GM21381 (cell line): ENCODE measurements around the gene BIN2.
"Not testable (repeated sequence)": the region's sequence is repeated elsewhere in the genome, so short reads cannot be mapped to it uniquely, and the experiment has no call there.

Source experiments
- ATAC-seq: cut with Tn5 transposase; IDR thresholded peaks from one replicate; pipeline ENCODE4 v1.9.1; 2021; ENCODE audit warnings: mild to moderate bottlenecking, moderate library complexity; ENCODE audit not compliant: unreplicated experiment

The BIN2 gene

GRCh38 chr12:51318057-51318806 lies 5.7 kb downstream of the BIN2 start:
- not testable (repeated sequence) for ATAC-seq

DNA sequence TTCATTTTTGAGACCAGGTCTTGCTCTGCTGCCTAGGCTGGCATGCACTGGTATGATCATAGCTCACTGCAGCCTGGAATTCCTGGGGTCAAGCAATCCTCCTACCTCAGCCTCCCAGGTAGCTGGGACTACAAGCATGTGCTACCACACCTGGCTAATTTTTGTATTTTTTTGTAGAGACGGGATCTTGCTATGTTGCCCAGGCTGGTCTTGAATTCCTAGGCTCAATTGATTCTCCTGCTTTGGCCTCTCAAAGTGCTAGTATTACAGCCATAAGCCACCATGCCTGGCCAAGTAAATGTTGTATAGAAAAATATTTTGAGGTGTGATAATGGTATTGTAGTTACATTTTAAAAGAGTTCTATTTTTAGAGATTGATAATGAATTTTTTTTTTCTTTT lies 12.6 kb downstream of the BIN2 start:
- no peak for ATAC-seq

- no peak for ATAC-seq
These were observed 16.1 kb downstream of the BIN2 start for GRCh38 chr12:51307655-51308593.

DNA sequence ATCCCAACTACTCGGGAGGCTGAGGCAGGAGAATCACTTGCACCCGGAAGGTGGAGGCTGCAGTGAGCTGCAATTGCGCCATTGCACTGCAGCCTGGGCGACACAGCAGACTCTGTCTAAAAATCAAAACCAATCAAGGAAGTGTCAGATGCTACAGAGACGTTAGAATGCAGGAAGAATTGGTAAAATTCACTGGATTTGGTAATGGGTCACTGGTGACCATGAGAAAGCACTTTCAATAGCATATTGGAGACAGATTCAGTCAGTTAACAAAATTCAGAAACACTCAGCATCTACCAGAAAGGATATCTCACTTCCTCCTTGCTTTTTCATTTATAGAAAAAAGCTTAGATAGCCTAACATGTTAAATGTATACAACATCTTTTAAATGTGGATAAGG lies 17.5 kb downstream of the BIN2 start:
- no peak for ATAC-seq

GRCh38 chr12:51300768-51301167 lies 23.2 kb downstream of the BIN2 start:
- ATAC-seq, result not testable (repeated sequence)

GRCh38 chr12:51295651-51296050 lies 28.3 kb downstream of the BIN2 start:
- ATAC-seq, result no peak

GRCh38 chr12:51294097-51294496 lies 29.9 kb downstream of the BIN2 start:
- not testable (repeated sequence) for ATAC-seq

DNA sequence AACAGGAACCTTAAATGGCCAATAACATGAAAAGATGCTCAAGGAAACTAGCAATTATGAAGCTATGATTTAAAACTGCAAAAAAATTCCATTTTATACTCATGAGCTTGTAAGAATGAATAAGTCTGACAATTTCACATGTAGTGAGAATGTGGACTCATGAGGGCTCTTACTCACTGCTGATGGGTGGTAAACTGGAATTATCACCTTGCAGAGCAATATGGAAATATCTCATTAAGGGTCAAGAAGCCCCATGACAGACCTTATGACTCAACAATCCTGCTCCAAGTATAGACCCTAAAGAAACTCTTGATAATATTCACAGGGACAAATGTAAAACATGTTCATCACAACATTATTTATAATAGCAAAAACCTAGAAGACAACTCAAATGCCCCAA lies 30.3 kb downstream of the BIN2 start:
- ATAC-seq, result no peak

DNA sequence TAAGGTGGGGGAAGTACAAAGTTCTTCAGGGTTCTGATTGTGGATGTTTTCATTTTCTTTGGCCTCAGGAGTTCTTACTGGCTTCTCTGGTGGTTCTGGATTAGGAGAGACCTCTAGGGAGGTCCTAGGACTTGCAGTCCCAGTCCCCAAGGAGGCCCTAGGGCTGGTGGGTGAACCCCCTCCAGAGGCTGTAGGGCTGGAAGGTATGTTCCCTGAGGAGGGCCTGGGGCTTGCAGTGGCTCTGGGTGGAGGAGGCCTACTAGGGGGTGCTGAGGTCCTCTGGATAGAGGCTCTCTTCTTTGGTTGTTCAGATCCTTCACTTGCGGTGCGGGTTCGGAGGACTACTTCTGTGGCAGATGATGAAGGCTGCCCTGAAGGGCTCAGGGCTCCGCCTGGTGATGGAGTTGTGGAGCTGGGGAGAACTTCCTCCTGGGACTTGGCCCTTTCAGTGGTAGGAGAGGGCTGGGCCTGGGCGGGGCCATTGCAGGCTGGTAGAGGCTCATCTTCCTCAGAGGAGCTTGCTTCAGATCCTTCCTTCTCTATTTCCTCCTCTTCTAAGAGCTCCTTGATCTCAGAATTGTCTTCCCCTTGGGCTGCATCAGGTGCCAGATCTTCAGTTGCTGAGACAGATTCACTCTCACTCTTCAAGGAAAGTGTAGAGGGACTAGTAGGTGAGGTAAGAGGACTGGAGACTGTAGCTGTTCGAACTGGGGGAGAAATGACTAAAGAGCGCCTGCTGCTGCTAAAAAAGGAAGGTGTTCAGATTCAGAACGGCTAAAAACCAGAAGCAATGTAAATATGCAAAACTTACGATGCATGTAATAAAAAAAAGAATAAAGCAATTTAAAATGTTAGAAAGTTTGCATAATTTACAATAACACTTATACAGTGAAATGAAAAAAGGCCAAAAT lies 32.1 kb downstream of the BIN2 start:
- ATAC-seq, result not testable (repeated sequence)

- ATAC-seq, result no peak
These were observed 38.1 kb downstream of the BIN2 start for GRCh38 chr12:51285843-51286242.

DNA sequence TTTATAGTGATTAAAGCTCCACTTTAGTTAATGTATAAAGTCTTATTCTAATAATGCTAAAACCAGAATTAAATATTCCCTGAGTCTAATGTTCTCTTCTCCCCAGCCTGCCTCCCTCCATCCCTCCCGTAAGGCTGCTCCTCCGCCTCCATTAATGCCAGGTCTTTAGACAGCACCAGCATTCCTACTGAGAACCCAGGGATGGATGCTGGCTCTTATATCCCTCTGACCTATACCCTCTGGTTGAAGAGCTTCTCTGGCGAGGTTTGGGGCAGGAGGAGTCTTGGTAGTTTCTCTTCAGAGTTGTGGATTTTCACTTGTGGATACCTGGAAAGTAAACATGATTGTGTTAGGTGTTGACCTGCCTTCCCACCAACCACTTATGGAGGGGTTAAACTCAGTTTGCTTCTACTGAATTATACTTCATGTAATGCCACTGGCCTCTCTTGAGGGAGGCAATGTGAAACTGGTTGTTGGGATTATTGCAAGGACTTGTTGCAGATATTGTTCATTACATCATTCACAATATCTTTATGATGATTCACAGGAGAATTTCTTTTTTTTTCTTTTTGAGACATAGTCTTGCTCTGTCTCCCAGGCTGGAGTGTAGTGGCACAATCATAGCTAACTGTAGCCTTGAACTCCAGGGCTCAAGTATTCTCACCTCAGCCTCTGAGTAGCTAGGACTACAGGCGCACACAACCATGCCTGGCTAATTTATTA lies 42.6 kb downstream of the BIN2 start:
- no peak for ATAC-seq

GRCh38 chr12:51275088-51275487 lies 48.9 kb downstream of the BIN2 start:
- no peak for ATAC-seq

- not testable (repeated sequence) for ATAC-seq
These were observed 51.2 kb downstream of the BIN2 start for GRCh38 chr12:51272810-51273209.

GRCh38 chr12:51270951-51271518 lies 52.9 kb downstream of the BIN2 start:
- ATAC-seq, result no peak

DNA sequence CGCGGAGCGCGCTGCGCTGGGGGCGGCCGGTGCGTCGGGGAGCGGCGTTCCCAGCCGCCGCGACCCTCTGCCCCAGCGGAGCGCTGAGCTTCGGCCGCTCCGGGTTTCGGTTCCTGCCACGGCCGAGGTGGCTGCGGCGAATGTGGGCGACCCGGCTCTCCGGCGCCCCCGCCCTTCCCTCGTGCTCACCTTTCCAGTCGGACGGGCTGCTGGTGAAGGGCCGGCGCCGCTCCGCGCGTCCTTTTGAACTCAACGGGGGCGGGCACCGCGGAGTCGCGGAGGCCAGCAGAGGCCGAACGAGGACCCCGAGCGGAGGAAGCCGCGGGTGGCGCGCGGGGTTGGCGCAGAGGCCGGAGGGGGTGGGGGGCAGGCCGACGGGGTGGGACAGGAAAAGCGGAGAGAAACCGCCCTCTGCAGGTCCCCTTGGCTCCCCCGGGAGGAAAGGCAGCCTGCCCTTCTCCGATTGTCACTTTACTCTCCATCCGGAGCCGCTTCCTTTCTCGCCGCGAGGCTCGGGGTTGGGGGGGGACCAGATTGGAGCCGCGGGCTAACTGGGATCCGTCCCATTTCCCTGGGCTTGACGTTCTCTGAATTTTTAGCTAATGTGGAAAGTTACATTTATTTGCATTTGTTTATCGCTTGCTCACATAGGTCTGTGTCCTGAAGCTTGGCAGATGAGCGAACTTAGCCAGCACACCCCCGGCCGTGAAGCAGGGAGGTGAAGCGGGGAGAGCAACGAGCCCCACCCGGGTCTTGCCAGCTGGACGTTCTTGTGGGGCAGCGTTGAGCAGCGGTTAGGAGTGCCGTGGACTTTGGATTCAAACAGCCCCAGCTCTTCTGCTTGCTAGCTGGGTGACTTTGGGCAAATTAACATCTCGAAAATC lies 53.7 kb downstream of the BIN2 start, which contains the start of gene SMAGP:
Gene SMAGP (minus strand): TSS at position 349 of the 884 bp plus-strand sequence. CDS start 1,137 bp downstream, outside the sequence.
- peak; percentile 69 for ATAC-seq

DNA sequence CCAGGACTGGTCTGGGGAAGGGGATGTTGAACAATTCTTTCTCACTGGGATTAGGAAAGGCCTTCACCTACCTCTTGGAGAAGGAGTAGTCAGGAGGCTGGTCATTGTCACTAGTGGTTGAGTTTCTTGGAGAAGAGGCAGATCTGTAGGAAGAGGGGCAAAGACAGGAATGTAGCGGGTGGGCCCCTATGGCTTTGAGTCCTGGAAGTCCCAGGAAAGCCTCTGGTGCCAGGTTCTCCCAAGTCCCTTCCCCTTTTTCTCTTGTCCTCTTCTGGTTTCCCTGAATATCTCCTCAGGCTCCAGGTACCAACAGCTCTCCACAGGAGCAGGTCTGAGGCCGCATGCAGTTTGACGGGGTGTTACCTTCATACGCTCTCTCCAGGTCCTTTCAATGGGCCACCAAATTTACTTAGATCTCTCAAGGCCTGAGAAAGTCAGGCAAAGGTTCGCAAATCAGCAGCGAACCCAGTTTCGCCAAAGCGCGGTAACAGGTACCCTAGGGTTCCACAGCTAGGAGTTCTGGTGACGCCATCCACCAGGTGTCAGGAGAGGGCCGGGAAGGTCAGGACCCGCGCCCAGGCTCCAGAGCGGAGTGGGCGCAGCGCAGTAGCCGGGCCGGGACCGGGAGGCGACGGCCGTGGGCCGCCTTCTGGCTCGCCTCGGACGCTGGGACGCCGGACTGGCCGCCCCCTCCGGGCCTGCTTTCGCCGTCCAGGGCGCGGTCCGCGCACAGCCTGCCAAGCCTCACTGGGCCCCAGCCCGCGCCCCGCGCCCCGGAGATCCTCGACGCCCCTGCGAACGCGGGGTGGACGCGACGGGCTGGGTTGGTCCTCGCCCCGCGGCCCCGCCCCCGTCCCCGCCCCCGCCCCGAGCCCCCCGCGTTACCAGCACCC lies 54.6 kb downstream of the BIN2 start:
- ATAC-seq, result peak; percentile 39

DNA sequence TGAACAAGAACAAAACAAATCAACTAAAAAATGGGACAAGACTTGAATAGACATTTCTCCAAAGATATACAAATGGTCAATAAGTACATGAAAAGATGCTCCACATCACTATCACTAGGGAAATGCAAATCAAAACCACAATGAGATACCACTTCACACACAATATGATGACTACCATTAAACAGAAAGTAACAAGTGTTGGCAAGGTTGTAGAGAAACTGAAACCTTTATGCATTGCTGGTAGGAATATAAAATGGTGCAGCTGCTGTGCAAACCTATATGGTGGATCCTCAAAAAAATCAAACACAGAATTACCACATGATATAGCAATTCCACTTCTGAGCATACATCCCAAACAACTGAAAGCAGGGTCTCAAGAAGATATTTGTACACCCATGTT lies 59.0 kb downstream of the BIN2 start:
- ATAC-seq, result peak; percentile 52

- ATAC-seq, result no peak
These were observed 59.7 kb downstream of the BIN2 start for GRCh38 chr12:51264297-51264696.
